Nephron progenitor cell (in vitro differentiated cells): ENCODE results near the gene RERE.

Source experiments
- DNase-seq: peaks from one replicate; pipeline ENCODE4 v3.0.0; 2021
- H3K27ac Mint-ChIP-seq: 2 replicates; pipeline ENCODE4 v1.8.0; 2021; ENCODE audit warnings: mild to moderate bottlenecking, moderate library complexity, mixed read lengths
- H3K27me3 Mint-ChIP-seq: 2 replicates; pipeline ENCODE4 v1.8.0; 2021; ENCODE audit warnings: mild to moderate bottlenecking, low read depth, mixed read lengths; ENCODE audit not compliant: poor library complexity
- H3K36me3 Mint-ChIP-seq: 2 replicates; pipeline ENCODE4 v1.8.0; 2021; ENCODE audit warnings: low read depth, mixed read lengths
- H3K4me1 Mint-ChIP-seq: 2 replicates; pipeline ENCODE4 v1.8.0; 2021; ENCODE audit warnings: mixed read lengths
- H3K4me3 Mint-ChIP-seq: 2 replicates; pipeline ENCODE4 v1.8.0; 2021; ENCODE audit warnings: mild to moderate bottlenecking, moderate library complexity, mixed read lengths
- H3K9me3 Mint-ChIP-seq: 2 replicates; pipeline ENCODE4 v1.8.0; 2021; ENCODE audit warnings: mild to moderate bottlenecking, moderate library complexity, mixed read lengths
- TF ChIP-seq, protein P1 (sequence below): fragments of 200-600 bp; sonication (generic); IDR thresholded peaks from 2 replicates; pipeline ENCODE4 v1.5.0; 2021; ENCODE audit warnings: antibody characterized with exemption

Gene RERE

DNA sequence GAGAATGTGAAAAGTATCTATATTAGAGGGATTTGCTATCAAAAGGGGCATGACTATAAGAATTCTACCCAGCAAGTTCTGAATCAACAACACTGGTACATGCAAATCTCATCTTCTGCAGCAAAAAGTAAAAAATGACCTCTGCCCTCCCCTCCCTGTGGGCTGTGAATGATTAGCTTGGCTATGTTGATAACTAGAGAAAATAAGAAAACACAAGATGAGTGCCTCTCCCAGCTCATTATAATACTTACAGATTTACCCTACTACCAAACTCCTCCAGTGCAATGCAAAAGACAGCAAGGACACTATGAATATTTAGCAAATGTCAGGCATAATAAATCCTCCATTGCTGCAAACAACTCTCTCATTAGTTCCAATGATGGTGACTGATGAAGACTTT is 397.1 kb downstream of the RERE start:
- TF ChIP-seq, protein P1, sequence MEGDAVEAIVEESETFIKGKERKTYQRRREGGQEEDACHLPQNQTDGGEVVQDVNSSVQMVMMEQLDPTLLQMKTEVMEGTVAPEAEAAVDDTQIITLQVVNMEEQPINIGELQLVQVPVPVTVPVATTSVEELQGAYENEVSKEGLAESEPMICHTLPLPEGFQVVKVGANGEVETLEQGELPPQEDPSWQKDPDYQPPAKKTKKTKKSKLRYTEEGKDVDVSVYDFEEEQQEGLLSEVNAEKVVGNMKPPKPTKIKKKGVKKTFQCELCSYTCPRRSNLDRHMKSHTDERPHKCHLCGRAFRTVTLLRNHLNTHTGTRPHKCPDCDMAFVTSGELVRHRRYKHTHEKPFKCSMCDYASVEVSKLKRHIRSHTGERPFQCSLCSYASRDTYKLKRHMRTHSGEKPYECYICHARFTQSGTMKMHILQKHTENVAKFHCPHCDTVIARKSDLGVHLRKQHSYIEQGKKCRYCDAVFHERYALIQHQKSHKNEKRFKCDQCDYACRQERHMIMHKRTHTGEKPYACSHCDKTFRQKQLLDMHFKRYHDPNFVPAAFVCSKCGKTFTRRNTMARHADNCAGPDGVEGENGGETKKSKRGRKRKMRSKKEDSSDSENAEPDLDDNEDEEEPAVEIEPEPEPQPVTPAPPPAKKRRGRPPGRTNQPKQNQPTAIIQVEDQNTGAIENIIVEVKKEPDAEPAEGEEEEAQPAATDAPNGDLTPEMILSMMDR: no peak
- H3K36me3 Mint-ChIP-seq: peaks cover 39% of the 10 kb centered on the region
- no peak overlapping the region for H3K4me3 Mint-ChIP-seq
- peaks cover 3% of the 10 kb centered on the region for H3K9me3 Mint-ChIP-seq
- H3K4me1 Mint-ChIP-seq: peaks cover 21% of the 10 kb centered on the region
- H3K27me3 Mint-ChIP-seq: no peaks in the 10 kb centered on the region
- H3K27ac Mint-ChIP-seq: no peak overlapping the region
- DNase-seq: no peak

DNA sequence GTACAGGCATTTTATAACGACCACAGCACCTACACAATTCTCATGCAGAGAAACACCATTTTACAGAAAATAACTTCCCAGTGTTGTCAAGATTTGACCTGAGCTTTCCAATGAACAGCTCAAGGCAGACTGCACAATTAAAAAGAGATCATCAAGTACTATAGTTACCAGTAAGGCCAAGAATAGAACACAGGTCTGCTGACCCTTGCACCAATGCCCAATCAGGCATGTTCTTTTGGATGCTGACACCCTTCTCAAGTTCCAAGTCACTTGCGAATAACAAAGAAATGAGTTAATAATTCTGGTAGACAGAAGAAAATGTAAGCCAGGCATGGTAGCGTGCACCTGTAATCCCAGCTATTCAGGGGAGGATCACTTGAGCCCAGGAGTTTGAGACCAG is 397.6 kb downstream of the RERE start:
- peaks cover 3% of the 10 kb centered on the region for H3K9me3 Mint-ChIP-seq
- no peak for DNase-seq
- peaks cover 44% of the 10 kb centered on the region for H3K36me3 Mint-ChIP-seq
- no peaks in the 10 kb centered on the region for H3K27me3 Mint-ChIP-seq
- peak overlapping the region; percentile 10 for H3K27ac Mint-ChIP-seq
- TF ChIP-seq, protein P1: no peak
- H3K4me1 Mint-ChIP-seq: peaks cover 21% of the 10 kb centered on the region
- no peak overlapping the region for H3K4me3 Mint-ChIP-seq

DNA sequence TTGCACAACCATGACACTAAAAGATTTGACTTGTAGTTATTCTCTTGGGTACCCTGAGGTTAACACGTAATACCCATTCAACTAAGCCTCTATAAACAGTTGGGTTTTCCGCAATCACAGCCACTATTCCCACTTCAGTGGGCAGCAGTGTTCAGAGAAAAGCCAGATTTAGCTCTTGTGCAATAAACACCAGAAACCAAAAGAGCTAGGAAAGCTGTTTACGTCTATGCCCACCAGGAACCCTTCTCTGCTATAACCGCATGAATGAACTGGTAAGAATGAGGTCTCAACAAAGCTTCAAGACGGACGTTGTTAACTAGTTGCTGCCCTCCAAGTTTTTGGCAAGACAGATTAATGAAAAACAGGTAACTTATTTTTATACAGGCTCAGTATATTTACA is 398.3 kb downstream of the RERE start:
- peak overlapping the region; percentile 10 for H3K27ac Mint-ChIP-seq
- no peaks in the 10 kb centered on the region for H3K27me3 Mint-ChIP-seq
- no peak for DNase-seq
- TF ChIP-seq, protein P1: no peak
- no peak overlapping the region for H3K4me3 Mint-ChIP-seq
- H3K9me3 Mint-ChIP-seq: peaks cover 3% of the 10 kb centered on the region
- peaks cover 14% of the 10 kb centered on the region for H3K4me1 Mint-ChIP-seq
- H3K36me3 Mint-ChIP-seq: peaks cover 51% of the 10 kb centered on the region

DNA sequence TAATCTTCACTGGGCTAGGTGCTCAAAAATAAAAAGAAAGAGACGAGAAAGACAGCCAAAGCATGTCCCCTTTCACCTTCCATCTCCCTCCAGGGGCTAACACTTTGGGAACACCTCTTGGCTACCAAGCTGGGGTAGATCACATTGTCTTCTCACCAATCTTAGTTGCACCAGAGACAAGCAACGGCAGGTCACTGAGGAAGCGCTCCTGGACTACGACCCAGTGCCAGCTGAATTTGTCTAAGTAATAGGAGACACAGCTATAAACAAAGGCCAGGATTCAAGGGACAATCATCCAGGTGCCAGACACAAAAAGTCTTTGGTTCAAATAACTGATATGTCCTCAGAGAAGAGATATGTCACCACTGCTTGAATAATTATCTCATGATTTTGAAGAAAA is 399.1 kb downstream of the RERE start:
- Mint-ChIP-seq H3K4me3 (peak overlapping the region; percentile 15), H3K27me3 (no peaks in the 10 kb centered on the region), H3K4me1 (peaks cover 13% of the 10 kb centered on the region), H3K27ac (peak overlapping the region; percentile 15), H3K36me3 (peaks cover 58% of the 10 kb centered on the region), H3K9me3 (peaks cover 3% of the 10 kb centered on the region)
- no peak for DNase-seq
- TF ChIP-seq, protein P1: no peak

DNA sequence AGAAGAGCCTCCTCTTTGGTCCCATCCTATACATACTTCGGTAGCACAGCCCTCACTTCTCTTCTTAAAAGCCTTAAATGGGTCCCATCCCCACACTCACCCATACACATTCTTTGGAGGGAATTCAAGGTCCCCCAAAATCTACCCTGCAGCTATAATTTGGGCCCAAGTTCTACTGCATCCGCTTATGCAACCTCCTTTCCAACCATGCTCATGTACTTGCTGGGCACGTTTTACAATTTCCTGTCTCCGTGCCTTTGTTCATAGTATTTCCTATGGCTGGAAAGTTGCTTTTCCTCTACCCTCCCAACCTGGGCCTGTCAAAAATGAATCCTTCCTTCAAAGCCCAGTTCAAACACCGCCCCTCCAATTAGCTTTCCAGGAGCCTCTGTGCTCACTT is 399.8 kb downstream of the RERE start:
- no peaks in the 10 kb centered on the region for H3K27me3 Mint-ChIP-seq
- peaks cover 3% of the 10 kb centered on the region for H3K9me3 Mint-ChIP-seq
- TF ChIP-seq, protein P1: no peak
- peaks cover 18% of the 10 kb centered on the region for H3K4me1 Mint-ChIP-seq
- DNase-seq: no peak
- H3K27ac Mint-ChIP-seq: peak overlapping the region; percentile 72
- H3K4me3 Mint-ChIP-seq: no peak overlapping the region
- H3K36me3 Mint-ChIP-seq: peaks cover 62% of the 10 kb centered on the region

DNA sequence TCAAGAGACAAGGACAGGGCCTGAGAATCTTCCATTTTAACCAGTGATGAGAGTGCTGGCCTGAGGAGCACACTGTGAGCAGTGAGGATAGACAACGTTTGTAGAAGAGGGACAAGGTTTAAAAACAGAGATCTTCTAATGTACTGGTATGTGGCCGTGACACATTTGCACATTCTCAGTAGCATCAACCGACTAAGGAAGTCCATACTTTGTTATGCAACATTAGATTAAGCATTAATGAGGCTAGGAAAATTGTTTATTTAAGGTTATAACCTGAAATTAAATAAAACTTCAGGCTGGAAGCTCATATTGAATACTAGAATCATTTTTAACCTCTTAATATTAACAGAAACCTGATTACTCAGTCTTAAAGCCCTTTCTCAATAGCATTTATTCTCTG is 400.6 kb downstream of the RERE start:
- TF ChIP-seq, protein P1: no peak
- Mint-ChIP-seq H3K36me3 (peaks cover 70% of the 10 kb centered on the region), H3K4me1 (peaks cover 26% of the 10 kb centered on the region), H3K4me3 (no peak overlapping the region), H3K27ac (no peak overlapping the region), H3K9me3 (peaks cover 3% of the 10 kb centered on the region), H3K27me3 (no peaks in the 10 kb centered on the region)
- DNase-seq: no peak
